GM12874 (cell line): Measurements from ENCODE around the gene PHF1.

Source experiments
- CTCF ChIP-seq: IDR thresholded peaks from 2 replicates; pipeline ENCODE4 v1.5.1; 2011; ENCODE audit warnings: low read depth, mild to moderate bottlenecking, control low read depth, low read length, moderate library complexity; ENCODE audit not compliant: insufficient read depth

The PHF1 gene

DNA sequence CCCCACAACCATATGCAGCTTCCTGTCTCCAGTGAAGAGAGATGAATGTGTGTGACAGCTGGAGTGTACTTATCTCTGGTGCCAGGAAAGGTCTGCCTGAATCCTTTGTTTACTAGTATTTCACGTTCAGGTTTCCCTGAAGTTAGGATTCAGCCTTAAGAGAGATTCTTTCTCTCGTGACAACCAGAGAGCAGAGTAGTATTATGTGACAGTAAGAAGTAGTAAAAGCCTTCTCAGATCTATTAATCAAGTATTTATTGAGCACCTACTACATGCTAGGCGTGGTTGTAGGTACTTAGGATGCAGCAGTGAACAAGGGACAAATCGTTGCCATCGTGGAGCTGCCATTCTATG is 18.2 kb upstream of the PHF1 start:
- TF ChIP-seq CTCF: no peak

- TF ChIP-seq CTCF: no peak
Measured at GRCh38 chr6:33392979-33393378, 17.8 kb upstream of the PHF1 start.

DNA sequence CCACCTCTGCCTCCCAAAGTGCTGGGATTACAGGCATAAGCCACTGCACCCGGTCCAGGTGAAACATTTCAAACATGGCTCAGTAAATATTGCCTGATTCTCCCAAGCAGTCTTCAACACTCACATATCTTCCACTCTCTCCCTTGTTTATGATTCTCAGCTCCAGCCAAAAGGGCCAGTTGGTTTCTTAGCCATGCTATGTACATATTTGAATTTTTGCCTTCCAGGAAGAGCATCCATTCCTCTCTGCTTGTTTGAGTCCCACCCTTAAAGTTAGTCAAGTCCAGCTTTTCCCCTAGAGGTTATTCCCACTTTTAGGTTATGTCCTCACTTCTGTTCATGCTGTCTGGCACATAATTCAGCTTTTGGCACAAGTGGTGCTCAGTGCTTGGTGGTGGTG is 13.3 kb upstream of the PHF1 start:
- no peak for TF ChIP-seq CTCF

DNA sequence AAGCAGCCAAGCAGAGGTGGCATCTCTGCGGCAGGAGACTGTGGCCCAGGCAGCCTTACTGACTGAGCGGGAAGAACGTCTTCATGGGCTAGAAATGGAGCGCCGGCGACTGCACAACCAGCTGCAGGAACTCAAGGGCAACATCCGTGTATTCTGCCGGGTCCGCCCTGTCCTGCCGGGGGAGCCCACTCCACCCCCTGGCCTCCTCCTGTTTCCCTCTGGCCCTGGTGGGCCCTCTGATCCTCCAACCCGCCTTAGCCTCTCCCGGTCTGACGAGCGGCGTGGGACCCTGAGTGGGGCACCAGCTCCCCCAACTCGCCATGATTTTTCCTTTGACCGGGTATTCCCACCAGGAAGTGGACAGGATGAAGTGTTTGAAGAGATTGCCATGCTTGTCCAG is 5.9 kb upstream of the PHF1 start:
- no peak for TF ChIP-seq CTCF

- TF ChIP-seq CTCF: no peak
Measured at GRCh38 chr6:33405386-33405940, 5.4 kb upstream of the PHF1 start.

GRCh38 chr6:33406126-33406525 is 4.7 kb upstream of the PHF1 start:
- TF ChIP-seq CTCF: no peak

GRCh38 chr6:33407132-33407718 is 3.6 kb upstream of the PHF1 start:
- no peak for TF ChIP-seq CTCF
